Colonic mucosa (tissue), 4 donors: Measurements from ENCODE around the gene ROR1. TPM values are rescaled to one million over a fixed set of nuclear protein-coding genes. Genes with fewer than 3 reads are reported as not detected.

ENCODE experiments used
- DNase-seq: peaks from one replicate; pipeline ENCODE4 v3.0.0-alpha.2; 2020
- H3K27ac ChIP-seq: fragments of 200-600 bp; one replicate; pipeline ENCODE4 v1.8.0; 2021
- H3K27me3 ChIP-seq: fragments of 200-600 bp; one replicate; pipeline ENCODE4 v1.8.0; 2021
- H3K36me3 ChIP-seq: fragments of 200-600 bp; one replicate; pipeline ENCODE4 v1.8.0; 2021
- H3K4me1 ChIP-seq: fragments of 200-600 bp; one replicate; pipeline ENCODE4 v1.8.0; 2021; ENCODE audit warnings: mild to moderate bottlenecking
- H3K4me3 ChIP-seq: fragments of 200-600 bp; one replicate; pipeline ENCODE4 v1.8.0; 2021
- H3K9ac ChIP-seq, 2 donors: one replicate each; pipeline ENCODE4 v1.7.0; 2013; ENCODE audit warnings: control low read depth in 2 of 2, low read depth in 2 of 2, low read length in 2 of 2
- H3K9me3 ChIP-seq: fragments of 200-600 bp; one replicate; pipeline ENCODE4 v1.8.0; 2021
- CTCF ChIP-seq: fragments of 200-600 bp; IDR thresholded peaks from one replicate; pipeline ENCODE4 v1.8.0; 2022; ENCODE audit warnings: antibody characterized with exemption, mild to moderate bottlenecking
- intact Hi-C: fragments of 100-400 bp; cut with DNase I; formaldehyde crosslinking; loops from one replicate; pipeline ENCODE4 v1.14.1; 2022
- total RNA-seq, 2 donors: library from RNA; stranded (reverse); fragmentation: NEBNext Ultra II Directional in 1 of 2; extraction: Animal tissue kit (Norgen Biotek cat#: 25700) in 1 of 2; gene quantifications; one replicate each; pipeline ENCODE4 v1.2.1, GENCODE V29; 2021
- donor health status: healthy.
- donor health status: DM: no; HTN: no; CAD: no.
- donor health status: DM: no; HTN: no; CAD: no.

ROR1 gene
- total RNA-seq, 2 donors from 2014 or later: 5.1 to 6.8 TPM

DNA sequence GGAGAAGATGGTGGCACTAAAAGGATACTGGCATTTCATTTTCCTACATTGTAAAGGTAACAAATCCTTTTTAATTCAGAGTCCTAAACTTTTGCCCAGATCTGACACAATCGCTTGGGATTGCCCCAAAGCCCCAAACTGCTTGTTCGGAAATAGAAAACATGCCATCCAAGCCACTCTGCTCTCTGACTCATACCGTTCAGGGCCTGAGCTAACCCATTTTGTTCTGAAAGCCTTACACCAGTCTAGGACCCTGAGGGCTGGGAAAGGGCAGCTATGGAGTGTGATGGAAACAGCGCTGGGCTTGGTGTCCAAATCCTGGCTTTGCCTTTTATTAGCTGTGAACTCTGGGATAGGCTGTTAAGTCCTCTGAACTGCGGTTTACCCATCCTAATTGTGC lies 270.2 kb downstream of the ROR1 start:
- DNase-seq: no peak
- no peak overlapping the region for H3K27ac ChIP-seq
- H3K9me3 ChIP-seq: no peaks in the 10 kb centered on the region
- intact Hi-C loops: no loop called here
- H3K4me3 ChIP-seq: no peak overlapping the region
- no peak overlapping the region for H3K9ac ChIP-seq
- no peak for TF ChIP-seq CTCF
- H3K4me1 ChIP-seq: no peaks in the 10 kb centered on the region
- no peaks in the 10 kb centered on the region for H3K36me3 ChIP-seq
- no peaks in the 10 kb centered on the region for H3K27me3 ChIP-seq

DNA sequence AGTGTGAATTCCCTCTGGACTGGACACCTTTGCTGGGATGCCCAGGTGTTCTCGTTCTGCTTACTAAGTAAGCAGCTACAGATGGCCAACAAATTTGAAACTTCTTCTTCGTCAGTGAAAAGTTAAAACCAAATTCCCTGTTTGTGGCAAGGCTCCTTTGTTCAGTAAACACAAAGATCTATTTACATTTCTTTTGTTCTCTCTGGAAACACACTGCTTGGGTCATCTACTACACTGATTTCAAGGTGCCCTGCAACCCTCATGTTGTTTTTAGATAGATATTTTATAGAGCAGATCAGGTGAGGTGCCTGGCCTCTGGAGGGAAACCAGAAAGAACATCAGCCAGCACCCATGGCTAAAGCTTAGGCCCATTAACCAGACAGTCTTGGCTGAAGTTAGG lies 272.4 kb downstream of the ROR1 start:
- DNase-seq: no peak
- H3K4me3 ChIP-seq: no peak overlapping the region
- intact Hi-C loops: no loop called here
- no peaks in the 10 kb centered on the region for H3K27me3 ChIP-seq
- no peaks in the 10 kb centered on the region for H3K4me1 ChIP-seq
- H3K27ac ChIP-seq: no peak overlapping the region
- no peaks in the 10 kb centered on the region for H3K36me3 ChIP-seq
- no peak overlapping the region for H3K9ac ChIP-seq
- H3K9me3 ChIP-seq: no peaks in the 10 kb centered on the region
- TF ChIP-seq CTCF: no peak

- no peak for TF ChIP-seq CTCF
- H3K4me1 ChIP-seq: no peaks in the 10 kb centered on the region
- H3K36me3 ChIP-seq: no peaks in the 10 kb centered on the region
- H3K27me3 ChIP-seq: no peaks in the 10 kb centered on the region
- intact Hi-C loops: no loop called here
- no peaks in the 10 kb centered on the region for H3K9me3 ChIP-seq
- H3K4me3 ChIP-seq: no peak overlapping the region
- H3K9ac ChIP-seq: no peak overlapping the region
- no peak overlapping the region for H3K27ac ChIP-seq
- no peak for DNase-seq
Observed at GRCh38 chr1:64046891-64047290, 273.1 kb downstream of the ROR1 start.

DNA sequence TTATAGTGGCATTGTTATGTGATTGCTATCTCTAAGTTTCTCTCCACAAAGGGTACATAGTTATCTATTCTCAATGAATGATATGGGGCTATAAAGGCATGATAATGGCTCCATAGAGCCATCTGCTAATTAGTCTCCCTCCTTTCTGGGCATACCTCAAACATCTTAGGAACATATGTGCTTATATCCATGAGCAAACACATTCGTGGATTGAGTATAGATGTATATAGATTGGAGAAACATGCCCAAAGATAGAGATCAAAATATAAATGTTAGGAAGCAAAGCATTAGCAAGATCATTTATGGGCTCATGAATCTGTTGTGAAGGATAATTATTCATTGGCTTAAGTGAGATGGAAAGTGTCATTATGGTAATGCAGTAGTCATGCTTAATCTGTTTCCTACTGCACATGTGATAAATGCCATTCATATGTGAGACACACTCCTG lies 273.8 kb downstream of the ROR1 start:
- Histone ChIP-seq H3K4me1 (no peaks in the 10 kb centered on the region), H3K4me3 (no peak overlapping the region), H3K27ac (no peak overlapping the region), H3K9me3 (no peaks in the 10 kb centered on the region), H3K9ac (no peak overlapping the region), H3K27me3 (no peaks in the 10 kb centered on the region), H3K36me3 (no peaks in the 10 kb centered on the region)
- intact Hi-C loops: no loop called here
- DNase-seq: no peak
- TF ChIP-seq CTCF: no peak

DNA sequence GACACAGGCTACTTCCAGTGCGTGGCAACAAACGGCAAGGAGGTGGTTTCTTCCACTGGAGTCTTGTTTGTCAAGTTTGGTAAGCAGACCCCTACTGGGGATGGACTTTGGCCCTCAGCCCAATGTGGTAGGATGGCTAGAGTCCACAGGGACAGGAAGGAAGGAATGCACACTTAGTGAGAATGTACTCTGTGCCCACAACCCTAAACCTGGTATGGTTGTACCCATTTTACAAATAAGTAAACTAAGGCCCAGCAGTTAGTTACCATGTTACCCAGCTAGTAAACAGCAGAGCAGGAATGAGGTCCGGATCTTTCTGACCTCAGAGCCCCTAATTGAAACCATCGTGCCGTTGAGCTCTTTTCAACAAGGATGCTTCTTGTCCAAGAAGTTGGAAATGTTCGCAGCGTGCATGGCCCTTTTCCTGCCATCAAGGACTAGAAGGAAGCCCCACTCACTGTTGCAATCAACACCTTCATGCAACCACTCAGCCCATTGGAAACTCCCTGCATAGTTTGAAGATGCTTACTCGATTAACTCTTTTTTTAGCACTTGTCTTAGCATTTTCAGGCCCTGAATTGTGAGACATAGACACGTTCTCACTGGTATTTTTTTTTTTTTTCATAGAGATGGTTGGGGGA lies 276.2 kb downstream of the ROR1 start:
- no peak for DNase-seq
- H3K27me3 ChIP-seq: no peaks in the 10 kb centered on the region

More for the DNA sequence above, 276.2 kb downstream of the ROR1 start:
- Histone ChIP-seq H3K4me3 (no peak overlapping the region), H3K9ac (no peak overlapping the region), H3K36me3 (no peaks in the 10 kb centered on the region), H3K4me1 (no peaks in the 10 kb centered on the region), H3K27ac (no peak overlapping the region), H3K9me3 (no peaks in the 10 kb centered on the region)
- intact Hi-C loops: no loop called here
- no peak for TF ChIP-seq CTCF
